ENCODE measurements around the gene NUPR1. TPM values are rescaled to one million over a fixed set of nuclear protein-coding genes. Genes with fewer than 3 reads are reported as not detected.

Gene NUPR1
- polyA plus RNA-seq, 1 donor from 2014 or later: not detected

DNA sequence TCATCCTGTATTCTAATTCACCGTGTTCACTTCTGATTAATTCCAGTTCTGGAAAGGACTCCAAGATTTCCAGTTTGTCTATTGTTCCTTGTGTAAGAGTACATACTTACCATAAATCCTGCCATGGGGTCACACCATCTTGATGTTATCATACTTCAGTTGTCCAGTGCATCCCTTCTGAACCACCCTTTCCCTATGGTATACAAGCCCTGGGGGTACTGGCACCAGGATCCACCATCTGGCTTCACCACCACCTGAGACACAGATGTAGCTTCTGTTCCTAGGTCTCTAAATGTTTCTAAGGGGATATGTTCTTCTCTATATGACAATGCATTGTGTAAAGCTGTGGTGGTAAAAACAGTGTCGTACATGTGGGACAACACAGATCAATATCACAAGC is 36.2 kb upstream of the NUPR1 start:
- Histone ChIP-seq H3K9ac (ENCODE audit: low read length) (no peak overlapping the region), H3K79me2 (replicated peaks; ENCODE audit: insufficient read depth, low read length) (no peaks in the 10 kb centered on the region), H3K27ac (ENCODE audit: low read length) (no peak overlapping the region), H3K27me3 (ENCODE audit: insufficient read depth, low read depth, low read length) (no peaks in the 10 kb centered on the region), H3F3A (ENCODE audit: insufficient read depth, low read length, poor library complexity, severe bottlenecking) (no peaks in the 10 kb centered on the region), H3K9me2 (ENCODE audit: insufficient read depth, low read length) (no peaks in the 10 kb centered on the region), H3K4me2 (ENCODE audit: low read length) (no peak overlapping the region), H3K4me3 (ENCODE audit: low read length) (no peak overlapping the region), H2AFZ (ENCODE audit: low read depth, low read length) (no peak overlapping the region), H3K9me3 (ENCODE audit: low read length) (no peaks in the 10 kb centered on the region), H4K20me1 (ENCODE audit: insufficient read depth) (no peaks in the 10 kb centered on the region), H3K36me3 (ENCODE audit: insufficient read depth, low read length) (no peaks in the 10 kb centered on the region)
- no peak for TF ChIP-seq MXI1 (conservative IDR thresholded peaks at IDR 0.05; ENCODE audit: poor library complexity, severe bottlenecking)
- no peak for TF ChIP-seq CTCF (IDR thresholded peaks at IDR 0.05; ENCODE audit: poor library complexity, severe bottlenecking)
- TF ChIP-seq REST (IDR thresholded peaks at IDR 0.05; ENCODE audit: borderline replicate concordance): no peak
- no peak for TF ChIP-seq EZH2 (IDR thresholded peaks at IDR 0.05; ENCODE audit: borderline replicate concordance, insufficient read depth, low read length, poor library complexity, severe bottlenecking)
- no peak for TF ChIP-seq POLR2AphosphoS5 (IDR thresholded peaks at IDR 0.05)
- TF ChIP-seq EP300 (conservative IDR thresholded peaks at IDR 0.05; ENCODE audit: poor library complexity, severe bottlenecking): no peak
- TF ChIP-seq SMC3 (conservative IDR thresholded peaks at IDR 0.05; ENCODE audit: poor library complexity): no peak
- no peak for TF ChIP-seq RAD21 (conservative IDR thresholded peaks at IDR 0.05)
- TF ChIP-seq TAF1 (IDR thresholded peaks at IDR 0.05; ENCODE audit: low read depth): no peak

DNA sequence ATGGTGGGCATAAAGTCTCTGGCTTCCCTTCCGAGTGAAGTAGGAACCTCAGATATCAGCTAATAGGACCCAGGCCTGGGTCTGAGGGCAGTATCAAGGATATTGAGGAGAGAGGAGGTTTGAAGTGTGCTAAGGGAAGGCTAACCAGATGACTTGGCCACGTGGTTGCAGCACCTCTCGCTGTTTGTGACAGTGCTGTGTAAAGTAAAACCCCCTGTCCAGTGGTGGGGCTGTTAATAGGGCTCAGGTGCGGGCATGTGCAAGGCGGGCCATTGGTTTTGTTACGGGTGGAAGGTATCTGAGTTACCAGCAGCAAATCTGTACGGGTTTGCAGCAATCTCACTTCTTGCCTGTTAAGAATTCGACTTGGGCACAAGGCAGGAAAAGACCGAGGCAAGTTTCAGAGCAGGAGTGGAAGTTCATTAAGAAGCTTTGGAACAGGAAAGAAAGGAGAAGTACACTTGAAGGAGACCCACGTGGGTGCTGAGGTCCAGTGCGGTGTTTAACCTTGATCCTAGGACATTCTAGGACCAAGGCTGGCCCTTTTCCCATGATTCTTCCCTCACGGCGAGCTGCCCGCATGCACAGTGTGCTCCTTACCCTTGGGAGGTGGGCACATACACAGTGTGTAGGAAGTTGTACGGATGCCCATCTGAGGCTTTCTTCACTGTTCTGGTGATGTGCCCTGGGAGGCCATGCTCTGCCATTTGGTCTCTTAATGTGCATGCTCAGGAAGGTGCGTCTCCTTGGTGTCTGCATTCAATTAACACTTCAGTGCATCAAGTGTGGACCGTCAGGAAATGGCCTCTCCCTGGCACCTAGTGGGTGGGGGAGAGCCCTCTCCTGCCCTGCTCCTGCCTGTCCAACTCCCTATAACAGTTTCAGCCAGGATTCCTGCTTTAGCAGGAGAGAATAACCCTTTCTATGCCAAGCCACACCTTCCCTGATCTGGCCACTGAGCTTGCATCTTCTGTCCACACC is 35.3 kb upstream of the NUPR1 start:
- no peaks in the 10 kb centered on the region for H3F3A ChIP-seq (ENCODE audit: insufficient read depth, low read length, poor library complexity, severe bottlenecking)
- no peak overlapping the region for H3K27ac ChIP-seq (ENCODE audit: low read length)
- no peaks in the 10 kb centered on the region for H4K20me1 ChIP-seq (ENCODE audit: insufficient read depth)
- H3K9me3 ChIP-seq (ENCODE audit: low read length): no peaks in the 10 kb centered on the region
- no peak overlapping the region for H3K4me3 ChIP-seq (ENCODE audit: low read length)
- H3K36me3 ChIP-seq (ENCODE audit: insufficient read depth, low read length): no peaks in the 10 kb centered on the region
- H2AFZ ChIP-seq (ENCODE audit: low read depth, low read length): no peak overlapping the region
- H3K9me2 ChIP-seq (ENCODE audit: insufficient read depth, low read length): no peaks in the 10 kb centered on the region
- TF ChIP-seq MXI1 (conservative IDR thresholded peaks at IDR 0.05; ENCODE audit: poor library complexity, severe bottlenecking) (no peak), EP300 (conservative IDR thresholded peaks at IDR 0.05; ENCODE audit: poor library complexity, severe bottlenecking) (no peak), CTCF (IDR thresholded peaks at IDR 0.05; ENCODE audit: poor library complexity, severe bottlenecking) (no peak), POLR2AphosphoS5 (IDR thresholded peaks at IDR 0.05) (no peak), REST (IDR thresholded peaks at IDR 0.05; ENCODE audit: borderline replicate concordance) (no peak), RAD21 (conservative IDR thresholded peaks at IDR 0.05) (no peak), SMC3 (conservative IDR thresholded peaks at IDR 0.05; ENCODE audit: poor library complexity) (no peak), EZH2 (IDR thresholded peaks at IDR 0.05; ENCODE audit: borderline replicate concordance, insufficient read depth, low read length, poor library complexity, severe bottlenecking) (no peak), TAF1 (IDR thresholded peaks at IDR 0.05; ENCODE audit: low read depth) (no peak)
- H3K27me3 ChIP-seq (ENCODE audit: insufficient read depth, low read depth, low read length): no peaks in the 10 kb centered on the region
- no peaks in the 10 kb centered on the region for H3K79me2 ChIP-seq (replicated peaks; ENCODE audit: insufficient read depth, low read length)
- H3K4me2 ChIP-seq (ENCODE audit: low read length): no peak overlapping the region
- H3K9ac ChIP-seq (ENCODE audit: low read length): no peak overlapping the region
